Muscle layer of duodenum (tissue), 2 donors: ENCODE measurements around the gene P2RX6.
"Not testable (repeated sequence)": the region's sequence is repeated elsewhere in the genome, so short reads cannot be mapped to it uniquely, and the experiment has no call there.

Source experiments
- H3K27ac ChIP-seq: one replicate; pipeline ENCODE4 v1.7.0; 2013; ENCODE audit warnings: mild to moderate bottlenecking, low read length
- H3K27me3 ChIP-seq: one replicate; pipeline ENCODE4 v1.7.0; 2013; ENCODE audit warnings: low read depth, mild to moderate bottlenecking, control low read depth, low read length
- H3K36me3 ChIP-seq, 2 donors: one replicate each; pipeline ENCODE4 v1.7.0; 2013; ENCODE audit warnings: low read length in 2 of 2, control low read depth in 1 of 2, mild to moderate bottlenecking in 1 of 2; ENCODE audit not compliant: insufficient read depth in 2 of 2, control insufficient read depth in 1 of 2
- H3K4me1 ChIP-seq, 2 donors: one replicate each; pipeline ENCODE4 v1.7.0; 2013; ENCODE audit warnings: low read length in 2 of 2, mild to moderate bottlenecking in 2 of 2, control low read depth in 1 of 2, moderate library complexity in 1 of 2; ENCODE audit not compliant: insufficient read depth in 2 of 2, control insufficient read depth in 1 of 2
- H3K4me3 ChIP-seq, 2 donors: one replicate each; pipeline ENCODE4 v1.7.0; 2013; ENCODE audit warnings: low read length in 2 of 2, low read depth in 1 of 2, mild to moderate bottlenecking in 1 of 2
- H3K9me3 ChIP-seq, 2 donors: one replicate each; pipeline ENCODE4 v1.7.0; 2013; ENCODE audit warnings: low read length in 2 of 2, control low read depth in 1 of 2, mild to moderate bottlenecking in 1 of 2; ENCODE audit not compliant: control insufficient read depth in 1 of 2
- donor health status: healthy.

P2RX6 gene

GRCh38 chr22:21055880-21056319 is 40.9 kb downstream of the P2RX6 start:
- Histone ChIP-seq H3K27ac (no peak overlapping the region), H3K36me3 (no peaks in the 10 kb centered on the region), H3K4me1 (no peaks in the 10 kb centered on the region), H3K9me3 (no peaks in the 10 kb centered on the region), H3K4me3 (no peak overlapping the region), H3K27me3 (no peaks in the 10 kb centered on the region)

- H3K27ac ChIP-seq, H3K27me3 ChIP-seq, H3K4me3 ChIP-seq, H3K9me3 ChIP-seq, H3K36me3 ChIP-seq, H3K4me1 ChIP-seq: not testable (repeated sequence)
Measured at GRCh38 chr22:21060363-21060762, 45.4 kb downstream of the P2RX6 start.

- H3K4me1 ChIP-seq, H3K36me3 ChIP-seq, H3K4me3 ChIP-seq, H3K27ac ChIP-seq, H3K27me3 ChIP-seq, H3K9me3 ChIP-seq: not testable (repeated sequence)
Measured at GRCh38 chr22:21061660-21062321, 46.8 kb downstream of the P2RX6 start.

- H3K4me3 ChIP-seq, H3K9me3 ChIP-seq, H3K27ac ChIP-seq, H3K4me1 ChIP-seq, H3K27me3 ChIP-seq, H3K36me3 ChIP-seq: not testable (repeated sequence)
Measured at GRCh38 chr22:21064425-21064824, 49.5 kb downstream of the P2RX6 start.

GRCh38 chr22:21064917-21065864 is 50.2 kb downstream of the P2RX6 start:
- H3K9me3 ChIP-seq: no peaks in the 10 kb centered on the region

GRCh38 chr22:21067075-21067900 is 52.3 kb downstream of the P2RX6 start:
- Histone ChIP-seq H3K27ac (no peak overlapping the region), H3K9me3 (no peaks in the 10 kb centered on the region)

More at GRCh38 chr22:21064917-21065864, 50.2 kb downstream of the P2RX6 start:
- no peaks in the 10 kb centered on the region for H3K36me3 ChIP-seq
- no peak overlapping the region for H3K4me3 ChIP-seq
- no peak overlapping the region for H3K27ac ChIP-seq
- H3K4me1 ChIP-seq: no peaks in the 10 kb centered on the region
- no peaks in the 10 kb centered on the region for H3K27me3 ChIP-seq

GRCh38 chr22:21067901-21068680 is 53.1 kb downstream of the P2RX6 start:
- no peaks in the 10 kb centered on the region for H3K36me3 ChIP-seq
- no peaks in the 10 kb centered on the region for H3K9me3 ChIP-seq
- no peak overlapping the region for H3K4me3 ChIP-seq
- no peaks in the 10 kb centered on the region for H3K27me3 ChIP-seq
- H3K4me1 ChIP-seq: no peaks in the 10 kb centered on the region
- H3K27ac ChIP-seq: no peak overlapping the region

More at GRCh38 chr22:21067075-21067900, 52.3 kb downstream of the P2RX6 start:
- H3K27me3 ChIP-seq: no peaks in the 10 kb centered on the region
- H3K36me3 ChIP-seq: no peaks in the 10 kb centered on the region
- no peak overlapping the region for H3K4me3 ChIP-seq
- no peaks in the 10 kb centered on the region for H3K4me1 ChIP-seq

GRCh38 chr22:21068681-21069276 is 53.8 kb downstream of the P2RX6 start:
- Histone ChIP-seq H3K4me1 (no peaks in the 10 kb centered on the region), H3K36me3 (no peaks in the 10 kb centered on the region), H3K9me3 (no peaks in the 10 kb centered on the region), H3K27ac (no peak overlapping the region), H3K27me3 (no peaks in the 10 kb centered on the region), H3K4me3 (no peak overlapping the region)

GRCh38 chr22:21069375-21069774 is 54.4 kb downstream of the P2RX6 start:
- H3K4me1 ChIP-seq: no peaks in the 10 kb centered on the region
- H3K27ac ChIP-seq: no peak overlapping the region
- no peaks in the 10 kb centered on the region for H3K36me3 ChIP-seq
- H3K4me3 ChIP-seq: no peak overlapping the region
- H3K9me3 ChIP-seq: no peaks in the 10 kb centered on the region
- H3K27me3 ChIP-seq: no peaks in the 10 kb centered on the region
